Liver (tissue), 9 donors: Measurements from ENCODE around the gene NEUROG2. TPM values are rescaled to one million over a fixed set of nuclear protein-coding genes. Genes with fewer than 3 reads are reported as not detected.

Experiments
- DNase-seq: peaks from one replicate; pipeline ENCODE4 v3.0.0-alpha.2; 2017; ENCODE audit warnings: low spot score
- H3K27ac ChIP-seq, 2 donors: one replicate each; pipeline ENCODE4 v1.7.0; 2013; ENCODE audit warnings: inconsistent platforms in 2 of 2, low read length in 2 of 2, control low read depth in 1 of 2, low read depth in 1 of 2, mild to moderate bottlenecking in 1 of 2
- H3K27me3 ChIP-seq, 4 donors: one replicate each; pipeline versions ENCODE4 v1.6.1 to v1.7.0; 2013; ENCODE audit warnings: low read length in 3 of 4, inconsistent platforms in 1 of 4, mild to moderate bottlenecking in 1 of 4, moderate library complexity in 1 of 4; ENCODE audit not compliant: control insufficient read depth in 4 of 4, insufficient read depth in 4 of 4
- H3K36me3 ChIP-seq, 4 donors: one replicate each; pipeline versions ENCODE4 v1.6.1 to v1.7.0; 2013; ENCODE audit warnings: low read length in 3 of 4, mild to moderate bottlenecking in 3 of 4, low read depth in 1 of 4, moderate library complexity in 1 of 4; ENCODE audit not compliant: control insufficient read depth in 4 of 4, insufficient read depth in 3 of 4
- H3K4me1 ChIP-seq, 4 donors: one replicate each; pipeline versions ENCODE4 v1.6.1 to v1.7.0; 2013; ENCODE audit warnings: low read length in 3 of 4, mild to moderate bottlenecking in 3 of 4, moderate library complexity in 1 of 4; ENCODE audit not compliant: control insufficient read depth in 4 of 4, insufficient read depth in 4 of 4
- H3K4me3 ChIP-seq, 3 donors: one replicate each; pipeline versions ENCODE4 v1.6.1 to v1.7.0; 2013; ENCODE audit warnings: low read length in 3 of 3, control low read depth in 1 of 3, low read depth in 1 of 3, mild to moderate bottlenecking in 1 of 3
- H3K9ac ChIP-seq, 2 donors: one replicate each; pipeline ENCODE4 v1.7.0; 2013; ENCODE audit warnings: low read length in 2 of 2, mild to moderate bottlenecking in 2 of 2, moderate library complexity in 2 of 2, control low read depth in 1 of 2, low read depth in 1 of 2
- H3K9me3 ChIP-seq, 4 donors: one replicate each; pipeline versions ENCODE4 v1.6.1 to v1.7.0; 2013; ENCODE audit warnings: low read length in 3 of 4; ENCODE audit not compliant: control insufficient read depth in 4 of 4
- CTCF ChIP-seq: fragments of 150-350 bp; IDR thresholded peaks from 2 replicates; pipeline ENCODE4 v1.5.1; 2017; ENCODE audit warnings: improper control_type of control experiment, low read depth, low read length; ENCODE audit not compliant: missing input control
- FOXA2 ChIP-seq: IDR thresholded peaks from 2 replicates; pipeline ENCODE4 v1.6.1; 2016; ENCODE audit warnings: antibody characterized with exemption
- GABPA ChIP-seq, 2 donors: IDR thresholded peaks in 1 of 2; conservative IDR thresholded peaks in 1 of 2; 2 replicates each; pipeline ENCODE4 v1.6.1; 2016; ENCODE audit warnings: antibody characterized with exemption in 2 of 2, mild to moderate bottlenecking in 1 of 2, moderate library complexity in 1 of 2
- HNF4A ChIP-seq, 2 donors: conservative IDR thresholded peaks; 2 replicates each; pipeline ENCODE4 v1.6.1; 2016; ENCODE audit warnings: antibody characterized with exemption in 2 of 2, mild to moderate bottlenecking in 2 of 2
- HNF4G ChIP-seq: IDR thresholded peaks from 2 replicates; pipeline ENCODE4 v1.6.1; 2016; ENCODE audit warnings: antibody characterized with exemption
- JUND ChIP-seq, 2 donors: IDR thresholded peaks; 2 replicates each; pipeline ENCODE4 v1.6.1; 2016; ENCODE audit warnings: antibody characterized with exemption in 2 of 2
- MAX ChIP-seq: IDR thresholded peaks from 2 replicates; pipeline ENCODE4 v1.6.1; 2016; ENCODE audit warnings: antibody characterized with exemption
- RAD21 ChIP-seq, 2 donors: IDR thresholded peaks; 2 replicates each; pipeline ENCODE4 v1.6.1; 2016; ENCODE audit warnings: antibody characterized with exemption in 2 of 2, mild to moderate bottlenecking in 2 of 2
- REST ChIP-seq: IDR thresholded peaks from 2 replicates; pipeline ENCODE4 v1.6.1; 2016; ENCODE audit warnings: antibody characterized with exemption, mild to moderate bottlenecking
- RXRA ChIP-seq, 2 donors: IDR thresholded peaks; 2 replicates each; pipeline ENCODE4 v1.6.1; 2017 to 2018; ENCODE audit warnings: antibody characterized with exemption in 2 of 2, mild to moderate bottlenecking in 1 of 2
- SP1 ChIP-seq: IDR thresholded peaks from 2 replicates; pipeline ENCODE4 v1.6.1; 2018; ENCODE audit warnings: antibody characterized with exemption, mild to moderate bottlenecking
- TAF1 ChIP-seq: conservative IDR thresholded peaks from 2 replicates; pipeline ENCODE4 v1.6.1; 2016; ENCODE audit warnings: antibody characterized with exemption, mild to moderate bottlenecking
- YY1 ChIP-seq: IDR thresholded peaks from 2 replicates; pipeline ENCODE4 v1.6.1; 2016; ENCODE audit warnings: antibody characterized with exemption, mild to moderate bottlenecking
- ZBTB33 ChIP-seq: IDR thresholded peaks from 2 replicates; pipeline ENCODE4 v1.6.1; 2016; ENCODE audit warnings: antibody characterized with exemption
- WGBS: extraction: QIAGEN DNeasy Blood & Tissue Kit; methylation state at CpG from one replicate; pipeline ENCODE4 v1.1.7; 2013; 5-methylcytosine and 5-hydroxymethylcytosine counted together
- polyA plus RNA-seq, 2 donors: library from polyadenylated mRNA; stranded (reverse) in 1 of 2; unstranded in 1 of 2; fragments of 200-250 nt in 1 of 2; fragments of >200 nt in 1 of 2; fragmentation: Nextera tagmentation in 1 of 2; extraction: Ambion mirVana in 1 of 2; gene quantifications; one replicate each; pipeline versions ENCODE4 v1.2.1 to v1.2.3, GENCODE V29; 2013 to 2015
- total RNA-seq, 2 donors: library from RNA; depleted of rRNA; stranded (reverse); fragments of >200 nt; gene quantifications; one replicate each; pipeline ENCODE4 v1.2.3, GENCODE V29; 2014
- TF ChIP-seq, protein P1 (sequence below): IDR thresholded peaks from 2 replicates; pipeline ENCODE4 v1.6.1; 2016; ENCODE audit warnings: antibody characterized with exemption
- donor health status: healthy.
- donor health status: healthy.
- donor health status: healthy.
- donor health status: healthy.
- donor health status: healthy.

NEUROG2 gene
- total and polyA plus RNA-seq, 4 donors, result not detected

- DNase-seq, result no peak
- Histone ChIP-seq H3K27ac (no peak overlapping the region), H3K4me3 (no peak overlapping the region), H3K9me3 (no peaks in the 10 kb centered on the region), H3K4me1 (no peaks in the 10 kb centered on the region), H3K9ac (no peak overlapping the region), H3K36me3 (no peaks in the 10 kb centered on the region), H3K27me3 (no peaks in the 10 kb centered on the region)
- TF ChIP-seq MAX, result no peak
- no peak for TF ChIP-seq REST
- TF ChIP-seq FOXA2, result no peak
- TF ChIP-seq TAF1, result no peak
- no peak for TF ChIP-seq SP1
- TF ChIP-seq YY1, result no peak
- TF ChIP-seq RAD21 (IDR thresholded peaks at IDR 0.05), result no peak
- no peak for TF ChIP-seq JUND (IDR thresholded peaks at IDR 0.05)
- no peak for TF ChIP-seq HNF4G
- TF ChIP-seq ZBTB33, result no peak
- no peak for TF ChIP-seq GABPA (IDR thresholded peaks at IDR 0.05 in 1 of 2, conservative IDR thresholded peaks at IDR 0.05 in 1 of 2)
- TF ChIP-seq RXRA (IDR thresholded peaks at IDR 0.05), result no peak
- TF ChIP-seq, protein P1, sequence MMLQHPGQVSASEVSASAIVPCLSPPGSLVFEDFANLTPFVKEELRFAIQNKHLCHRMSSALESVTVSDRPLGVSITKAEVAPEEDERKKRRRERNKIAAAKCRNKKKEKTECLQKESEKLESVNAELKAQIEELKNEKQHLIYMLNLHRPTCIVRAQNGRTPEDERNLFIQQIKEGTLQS, result no peak
- no peak for TF ChIP-seq HNF4A (conservative IDR thresholded peaks at IDR 0.05)
- 96% methylated on average over 1 of the region's 1 CpG for WGBS
Observed at GRCh38 chr4:112540695-112541094, 24.7 kb upstream of the NEUROG2 start.

DNA sequence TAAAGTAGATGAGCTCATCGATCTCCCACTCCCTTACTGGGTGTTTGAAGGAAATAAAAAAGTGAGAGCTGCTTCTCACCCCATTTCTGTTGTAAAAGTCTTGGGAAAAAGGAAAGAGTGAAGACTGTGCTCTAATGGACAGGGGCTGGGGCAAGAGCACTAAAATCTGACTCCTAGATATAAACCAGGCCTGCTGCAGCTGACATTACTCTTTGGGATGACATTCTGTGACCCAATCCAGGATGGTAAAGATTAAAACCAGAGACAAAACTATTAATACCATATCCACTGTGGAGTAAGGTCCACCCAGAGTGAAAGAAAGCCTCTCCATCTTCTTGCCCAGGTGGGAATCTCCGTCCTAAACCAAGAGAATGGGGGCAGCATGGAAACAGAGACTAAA lies 20.1 kb upstream of the NEUROG2 start:
- no peak overlapping the region for H3K27ac ChIP-seq
- no peak for DNase-seq
- WGBS, result 96% methylated on average over 2 of the region's 2 CpGs

More for the DNA sequence above, 20.1 kb upstream of the NEUROG2 start:
- Histone ChIP-seq H3K4me1 (no peaks in the 10 kb centered on the region), H3K27me3 (peaks cover 0 to 3% (median 0%) of the 10 kb centered on the region in 4 donors), H3K36me3 (no peaks in the 10 kb centered on the region), H3K9ac (no peak overlapping the region), H3K4me3 (no peak overlapping the region), H3K9me3 (no peaks in the 10 kb centered on the region)
- TF ChIP-seq YY1 (no peak), RAD21 (IDR thresholded peaks at IDR 0.05) (no peak), ZBTB33 (no peak), JUND (IDR thresholded peaks at IDR 0.05) (no peak), REST (no peak), HNF4A (conservative IDR thresholded peaks at IDR 0.05) (no peak), FOXA2 (no peak), CTCF (no peak), TAF1 (no peak), SP1 (no peak), HNF4G (no peak)
- TF ChIP-seq, protein P1, result no peak
